NCI-H187 treated with DMSO at 0.1 percent for 48 hours (cell line): ENCODE measurements around the gene SIGLEC1.

Experiments
- DNase-seq: peaks from one replicate; lab custom pipeline; 2025; lab: John Stamatoyannopoulos, UW

SIGLEC1 gene

GRCh38 chr20:3701061-3701998 is 11.1 kb downstream of the SIGLEC1 start:
- DNase-seq: no peak

- DNase-seq: no peak
Measured at GRCh38 chr20:3699037-3699436, 13.4 kb downstream of the SIGLEC1 start.

GRCh38 chr20:3698591-3699001 is 13.8 kb downstream of the SIGLEC1 start:
- no peak for DNase-seq

DNA sequence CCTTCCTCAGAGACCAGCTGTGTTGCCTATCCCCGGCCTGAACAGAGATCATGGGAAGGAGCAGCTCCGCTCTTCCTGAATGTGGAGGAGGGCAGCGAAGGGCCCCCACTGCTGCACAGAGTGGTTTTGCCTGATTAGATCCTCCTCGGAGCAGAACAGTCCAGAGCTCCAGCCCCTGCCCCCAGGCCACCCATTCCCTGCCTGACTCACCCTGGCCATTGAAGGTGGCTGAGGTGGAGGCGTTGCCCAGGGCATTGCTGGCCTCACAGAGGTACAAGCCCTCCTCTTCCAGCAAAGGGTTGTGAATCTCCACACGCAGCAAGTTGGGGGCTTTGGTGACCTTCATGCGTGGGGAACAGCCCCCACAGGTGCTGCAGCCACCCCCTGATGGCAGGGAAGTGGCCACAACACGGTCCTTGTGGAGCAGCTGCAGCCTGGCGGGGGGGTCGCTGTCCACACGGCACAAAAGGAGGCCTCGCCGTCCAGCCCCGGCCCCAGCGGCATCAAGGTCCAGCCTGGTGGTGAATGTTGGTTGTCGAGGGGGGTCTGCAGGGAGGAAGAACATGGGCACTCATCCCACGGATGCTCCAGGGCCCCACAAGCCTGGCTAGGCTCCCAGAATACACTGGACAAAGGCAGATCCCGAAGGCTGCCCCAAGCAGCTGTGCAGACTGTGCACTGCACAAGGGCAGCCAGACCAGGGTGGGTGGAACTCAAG is 14.7 kb downstream of the SIGLEC1 start:
- DNase-seq: no peak

DNA sequence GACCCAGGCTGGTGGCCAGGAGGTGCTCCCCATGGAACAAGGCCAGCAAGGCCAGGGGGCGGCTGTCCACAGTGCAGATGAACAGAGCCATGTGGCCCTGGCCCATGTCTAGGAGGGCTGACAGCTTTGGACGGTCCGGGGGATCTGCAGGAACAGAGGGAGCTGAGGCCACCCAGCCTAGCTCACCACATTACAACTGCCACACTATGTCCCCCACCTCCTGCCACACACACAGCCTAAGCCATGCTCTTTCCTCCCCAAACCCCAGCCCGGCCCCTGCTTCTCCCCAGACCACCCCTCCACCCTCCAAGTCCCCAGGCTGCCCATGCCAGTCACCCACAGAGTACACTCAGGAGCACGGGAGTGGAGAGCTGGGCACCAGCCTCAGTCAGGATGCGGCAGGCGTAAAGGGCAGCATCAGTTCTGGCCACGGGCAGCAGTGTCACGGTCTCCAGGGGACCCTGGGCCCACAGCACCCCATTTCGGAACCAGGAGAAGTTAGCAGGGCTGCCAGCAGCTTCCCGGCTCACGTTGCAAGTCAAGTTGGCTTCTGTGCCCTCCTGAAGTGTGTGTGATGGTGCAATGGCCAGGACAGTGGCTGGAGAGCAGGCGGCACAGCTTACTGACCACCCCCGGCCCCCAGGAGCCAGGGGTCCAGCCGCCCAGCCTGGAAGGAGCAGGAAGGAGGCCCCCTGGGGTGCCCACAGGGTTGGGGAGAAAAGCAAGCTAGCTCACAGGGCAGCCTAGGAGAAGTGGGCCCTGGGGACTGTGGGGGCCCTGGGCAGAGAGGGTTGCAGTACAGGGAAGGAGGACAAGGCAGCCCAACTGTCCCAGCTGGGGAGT is 15.4 kb downstream of the SIGLEC1 start:
- DNase-seq: no peak

DNA sequence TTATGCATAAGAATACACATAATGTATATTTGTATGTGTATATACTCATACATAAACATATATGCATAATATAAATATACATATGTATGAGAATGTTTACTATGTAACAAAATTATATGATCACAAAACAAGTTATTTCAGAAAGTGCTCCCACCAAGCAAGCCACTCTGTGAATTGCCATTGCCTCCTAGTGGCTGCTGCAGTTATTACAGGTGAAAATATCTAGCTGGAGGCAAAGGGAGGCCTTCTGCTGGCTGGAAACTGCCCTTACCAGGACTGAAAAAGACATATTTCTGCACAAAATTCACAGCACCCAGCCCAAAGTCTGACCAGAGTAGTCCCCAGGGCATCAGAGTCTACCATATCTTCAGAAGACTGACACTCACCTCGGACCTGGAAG is 16.2 kb downstream of the SIGLEC1 start:
- DNase-seq: no peak

GRCh38 chr20:3694864-3695263 is 17.5 kb downstream of the SIGLEC1 start:
- no peak for DNase-seq

GRCh38 chr20:3693376-3693775 is 19.0 kb downstream of the SIGLEC1 start:
- no peak for DNase-seq

- DNase-seq: no peak
Measured at GRCh38 chr20:3692706-3693294, 19.6 kb downstream of the SIGLEC1 start.

DNA sequence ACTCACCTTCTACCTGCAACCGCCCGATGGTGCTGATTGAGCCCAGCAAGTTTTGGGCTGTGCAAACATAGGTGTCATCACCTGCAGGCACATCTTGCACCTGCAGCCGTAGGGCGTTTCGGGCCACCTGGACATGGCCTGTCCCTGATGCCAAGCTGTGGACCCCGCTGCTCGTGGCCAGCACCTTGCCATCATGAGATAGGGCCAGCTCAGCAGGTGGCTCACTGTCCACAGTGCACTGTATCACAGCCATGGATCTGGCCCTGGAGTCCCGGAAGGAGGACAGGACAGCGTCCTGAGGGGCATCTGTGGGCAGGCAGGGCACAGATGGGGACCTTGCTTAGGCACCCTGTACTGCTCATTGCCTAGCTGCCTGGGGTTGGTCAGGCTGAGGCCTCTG is 20.5 kb downstream of the SIGLEC1 start:
- no peak for DNase-seq

GRCh38 chr20:3691306-3691705 is 21.1 kb downstream of the SIGLEC1 start:
- no peak for DNase-seq

GRCh38 chr20:3690413-3690812 is 22.0 kb downstream of the SIGLEC1 start:
- DNase-seq: no peak

DNA sequence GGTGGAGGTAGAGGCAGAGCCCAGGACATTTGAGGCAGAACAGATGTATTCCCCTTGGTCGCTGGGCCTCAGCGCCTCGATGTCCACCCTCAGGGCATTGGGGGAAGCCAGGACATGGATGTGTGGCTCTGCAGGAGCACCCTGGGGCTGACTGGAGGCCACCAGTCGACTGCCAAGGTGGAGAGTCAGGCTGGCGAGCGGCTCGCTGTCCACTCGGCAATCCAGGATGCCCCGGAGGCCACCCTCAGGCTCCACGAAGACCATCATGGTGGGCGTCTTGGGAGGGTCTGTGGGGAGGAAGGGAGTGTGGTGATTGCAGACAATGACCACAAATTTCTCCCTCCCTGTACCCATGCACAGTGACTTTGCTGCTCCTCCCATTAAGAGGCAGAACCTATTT is 22.4 kb downstream of the SIGLEC1 start:
- DNase-seq: no peak

GRCh38 chr20:3687655-3688054 is 24.7 kb downstream of the SIGLEC1 start:
- no peak for DNase-seq

DNA sequence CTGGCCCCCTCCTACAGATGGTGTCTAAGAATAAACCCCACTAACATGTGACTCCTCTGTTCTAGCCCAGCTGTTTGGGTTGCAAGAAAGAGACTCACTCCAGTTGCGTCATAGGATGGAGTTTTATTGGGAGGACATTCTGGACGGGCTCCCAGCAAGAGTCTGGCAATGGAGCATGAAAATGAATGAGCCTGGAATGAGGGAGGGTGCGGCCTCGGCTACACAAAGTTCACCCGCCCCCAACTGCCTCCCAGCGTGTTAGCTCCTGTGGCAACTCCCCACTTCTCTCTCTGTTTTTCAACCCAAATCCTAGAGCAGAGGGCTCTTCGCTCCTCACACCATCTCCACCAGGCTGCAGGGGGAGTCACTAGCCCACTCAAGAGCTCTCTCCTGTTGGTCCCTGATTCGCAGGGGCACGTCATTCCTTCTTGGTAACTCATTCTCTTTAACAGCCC is 25.5 kb downstream of the SIGLEC1 start:
- DNase-seq: no peak

GRCh38 chr20:3686421-3686820 is 26.0 kb downstream of the SIGLEC1 start:
- DNase-seq: no peak

DNA sequence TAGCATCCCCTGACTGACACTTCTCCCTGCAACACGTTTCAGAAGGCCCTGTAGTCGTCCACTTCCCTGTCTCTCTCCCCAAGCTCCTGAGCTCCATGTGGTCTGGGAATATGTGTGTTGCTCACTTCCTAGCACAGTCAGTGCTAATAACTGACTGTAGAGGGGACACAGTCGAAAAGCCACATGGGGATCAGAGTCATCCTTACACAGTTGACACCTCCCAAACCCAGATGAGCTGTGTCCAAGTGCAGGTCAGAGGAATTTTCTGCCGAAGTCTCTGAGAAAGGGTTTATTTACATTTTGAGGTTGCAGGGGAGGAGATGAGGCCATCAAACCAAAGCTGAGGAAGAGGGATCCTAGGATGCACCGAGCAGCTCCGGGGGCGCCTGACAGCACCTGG is 27.1 kb downstream of the SIGLEC1 start:
- DNase-seq: no peak

GRCh38 chr20:3681931-3682781 is 30.2 kb downstream of the SIGLEC1 start, which contains the start of gene ADAM33:
ADAM33 (minus strand) TSS chr20:3682010; CDS start chr20:3682004, 6 bp downstream.
- DNase-seq: no peak

DNA sequence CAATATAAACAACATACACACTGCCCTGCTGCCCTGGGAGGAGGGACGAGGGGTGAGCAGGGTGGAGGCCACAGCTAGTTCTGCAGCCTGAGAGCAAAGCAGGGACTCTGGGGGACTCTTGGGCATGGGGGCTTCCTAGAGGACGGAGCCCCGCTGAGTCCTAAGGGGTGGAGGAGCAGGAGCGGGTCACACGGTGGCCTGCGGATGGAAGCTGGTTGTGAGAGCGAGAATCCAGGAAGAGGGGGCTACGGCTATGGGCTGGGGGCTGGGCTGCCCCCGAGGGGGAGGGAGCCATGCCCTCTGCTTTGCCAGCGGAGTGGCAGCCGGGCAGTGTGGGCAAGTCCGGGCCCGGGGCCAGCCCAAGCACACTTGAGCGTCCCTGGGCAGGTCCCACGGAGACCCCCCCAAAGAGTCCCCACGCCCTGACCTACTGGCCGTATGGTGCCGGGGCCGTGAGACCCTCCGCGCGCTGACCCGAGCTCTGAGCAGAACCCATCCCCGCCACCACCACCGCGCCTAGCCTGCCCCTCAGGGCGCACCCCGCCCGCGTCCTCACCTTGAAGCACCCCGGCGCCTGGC is 31.0 kb downstream of the SIGLEC1 start:
- DNase-seq: no peak

- no peak for DNase-seq
Measured at GRCh38 chr20:3680701-3681351, 31.6 kb downstream of the SIGLEC1 start.
